NT2/D1 (cell line): Measurements from ENCODE around the gene ANK3.

Experiments used
- YY1 ChIP-seq: IDR thresholded peaks from 2 replicates; pipeline ENCODE4 v1.6.1; 2011; ENCODE audit not compliant: insufficient read length, insufficient read depth
- ZNF274 ChIP-seq: IDR thresholded peaks from 2 replicates; pipeline ENCODE4 v1.6.1; 2011; ENCODE audit warnings: mild to moderate bottlenecking, low read depth, low read length

GRCh38 chr10:60149003-60149402 is 240.7 kb downstream of the ANK3 start:
- no peak for TF ChIP-seq YY1
- TF ChIP-seq ZNF274 = no peak
